Neural progenitor cell (in vitro differentiated cells): ENCODE measurements around the gene CIAPIN1. TPM values are rescaled to one million over a fixed set of nuclear protein-coding genes. Genes with fewer than 3 reads are reported as not detected.

Experiments used
- DNase-seq: peaks from one replicate; pipeline ENCODE4 v3.0.0-alpha.2; 2016; ENCODE audit warnings: low spot score
- H2AFZ ChIP-seq: fragments of 200-600 bp; sonication (generic); replicated peaks from 2 replicates; pipeline ENCODE4 v1.6.1; 2016; ENCODE audit warnings: antibody characterized with exemption
- H3F3A ChIP-seq: fragments of 200-600 bp; sonication (generic); 2 replicates; pipeline ENCODE4 v1.6.1; 2016; ENCODE audit warnings: antibody characterized with exemption, low read depth
- H3K27ac ChIP-seq: fragments of 200-600 bp; sonication (generic); 2 replicates; pipeline ENCODE4 v1.5.1; 2016; ENCODE audit warnings: mild to moderate bottlenecking
- H3K27me3 ChIP-seq: fragments of 200-600 bp; sonication (generic); 2 replicates; pipeline ENCODE4 v1.6.1; 2016; ENCODE audit warnings: mild to moderate bottlenecking, moderate library complexity
- H3K36me3 ChIP-seq: fragments of 200-600 bp; sonication (generic); 2 replicates; pipeline ENCODE4 v1.5.1; 2016
- H3K4me1 ChIP-seq: fragments of 200-600 bp; sonication (generic); 2 replicates; pipeline ENCODE4 v1.6.1; 2016; ENCODE audit warnings: mixed run types
- H3K4me2 ChIP-seq: fragments of 200-600 bp; sonication (generic); 2 replicates; pipeline ENCODE4 v1.6.1; 2016
- H3K4me3 ChIP-seq: fragments of 200-600 bp; sonication (generic); 2 replicates; pipeline ENCODE4 v1.5.1; 2016
- H3K79me2 ChIP-seq: fragments of 200-600 bp; sonication (generic); 2 replicates; pipeline ENCODE4 v1.6.1; 2016; ENCODE audit warnings: low read depth
- H3K9ac ChIP-seq: fragments of 200-600 bp; sonication (generic); 2 replicates; pipeline ENCODE4 v1.6.1; 2016
- H3K9me3 ChIP-seq: fragments of 200-600 bp; sonication (generic); 2 replicates; pipeline ENCODE4 v1.5.1; 2016; ENCODE audit warnings: low read depth
- H4K20me1 ChIP-seq: fragments of 200-600 bp; sonication (generic); 2 replicates; pipeline ENCODE4 v1.6.1; 2016; ENCODE audit warnings: low read depth
- H3K27ac Mint-ChIP-seq: 3 replicates; pipeline ENCODE4 v1.8.0; 2021; ENCODE audit warnings: mixed read lengths
- H3K27me3 Mint-ChIP-seq: 2 replicates; pipeline ENCODE4 v1.8.0; 2022; ENCODE audit warnings: low read depth, mild to moderate bottlenecking, inconsistent platforms, moderate library complexity, mixed read lengths; ENCODE audit not compliant: insufficient read depth
- H3K36me3 Mint-ChIP-seq: 3 replicates; pipeline ENCODE4 v1.8.0; 2021; ENCODE audit warnings: mixed read lengths
- H3K4me1 Mint-ChIP-seq: 3 replicates; pipeline ENCODE4 v1.8.0; 2021; ENCODE audit warnings: mixed read lengths
- H3K4me3 Mint-ChIP-seq: 3 replicates; pipeline ENCODE4 v1.8.0; 2021; ENCODE audit warnings: mild to moderate bottlenecking, moderate library complexity, mixed read lengths
- H3K9me3 Mint-ChIP-seq: 3 replicates; pipeline ENCODE4 v1.8.0; 2020; ENCODE audit warnings: mixed read lengths
- EZH2 ChIP-seq: fragments of 200-600 bp; sonication (generic); IDR thresholded peaks from 2 replicates; pipeline ENCODE4 v1.6.1; 2017; ENCODE audit warnings: antibody characterized with exemption, mild to moderate bottlenecking, moderate library complexity
- EZH2phosphoT487 ChIP-seq: fragments of 200-600 bp; sonication (generic); IDR thresholded peaks from 2 replicates; pipeline ENCODE4 v1.6.1; 2017; ENCODE audit warnings: antibody characterized with exemption
- total RNA-seq: library from RNA; depleted of rRNA; stranded (reverse); fragments of >200 nt; gene quantifications from 2 replicates; pipeline ENCODE4 v1.2.3, GENCODE V29; 2015; ENCODE audit warnings: low replicate concordance
- TF ChIP-seq, protein P1 (sequence below): fragments of 200-600 bp; sonication (generic); IDR thresholded peaks from 2 replicates; pipeline ENCODE4 v1.5.1; 2017; ENCODE audit warnings: antibody characterized with exemption, mild to moderate bottlenecking

Gene CIAPIN1
- total RNA-seq, 1 donor from 2014 or later: 89.2 TPM

DNA sequence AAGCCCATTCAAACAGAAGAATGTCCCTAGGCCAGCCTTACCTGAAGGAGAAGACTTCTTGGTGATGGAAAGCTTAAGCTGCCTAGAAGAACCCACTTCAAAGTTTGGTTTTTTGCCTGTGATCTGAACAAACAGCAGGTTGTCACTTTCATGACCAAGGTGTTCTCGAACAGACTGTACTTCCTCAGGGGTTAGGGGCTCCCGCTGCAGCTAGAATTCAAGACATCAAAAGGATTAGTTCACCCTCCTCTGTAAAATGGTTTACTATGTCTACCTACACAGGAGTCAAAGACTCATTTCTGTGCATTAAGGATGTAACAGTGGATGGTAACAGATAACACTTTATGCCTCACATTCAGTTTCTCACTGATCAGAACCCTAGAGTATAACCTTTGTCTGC is 13.2 kb downstream of the CIAPIN1 start:
- TF ChIP-seq EZH2phosphoT487 (no peak), EZH2 (no peak)
- TF ChIP-seq, protein P1, sequence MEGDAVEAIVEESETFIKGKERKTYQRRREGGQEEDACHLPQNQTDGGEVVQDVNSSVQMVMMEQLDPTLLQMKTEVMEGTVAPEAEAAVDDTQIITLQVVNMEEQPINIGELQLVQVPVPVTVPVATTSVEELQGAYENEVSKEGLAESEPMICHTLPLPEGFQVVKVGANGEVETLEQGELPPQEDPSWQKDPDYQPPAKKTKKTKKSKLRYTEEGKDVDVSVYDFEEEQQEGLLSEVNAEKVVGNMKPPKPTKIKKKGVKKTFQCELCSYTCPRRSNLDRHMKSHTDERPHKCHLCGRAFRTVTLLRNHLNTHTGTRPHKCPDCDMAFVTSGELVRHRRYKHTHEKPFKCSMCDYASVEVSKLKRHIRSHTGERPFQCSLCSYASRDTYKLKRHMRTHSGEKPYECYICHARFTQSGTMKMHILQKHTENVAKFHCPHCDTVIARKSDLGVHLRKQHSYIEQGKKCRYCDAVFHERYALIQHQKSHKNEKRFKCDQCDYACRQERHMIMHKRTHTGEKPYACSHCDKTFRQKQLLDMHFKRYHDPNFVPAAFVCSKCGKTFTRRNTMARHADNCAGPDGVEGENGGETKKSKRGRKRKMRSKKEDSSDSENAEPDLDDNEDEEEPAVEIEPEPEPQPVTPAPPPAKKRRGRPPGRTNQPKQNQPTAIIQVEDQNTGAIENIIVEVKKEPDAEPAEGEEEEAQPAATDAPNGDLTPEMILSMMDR: no peak
- H4K20me1 ChIP-seq: no peaks in the 10 kb centered on the region
- H3K79me2 ChIP-seq: no peaks in the 10 kb centered on the region
- H3K36me3 ChIP-seq: peaks cover 19% of the 10 kb centered on the region
- H3K4me3 Mint-ChIP-seq: no peak overlapping the region
- H3K4me3 ChIP-seq: no peak overlapping the region
- H3K4me1 ChIP-seq: no peaks in the 10 kb centered on the region
- no peak overlapping the region for H3K27ac Mint-ChIP-seq
- H3K27me3 Mint-ChIP-seq: no peaks in the 10 kb centered on the region
- H3K27ac ChIP-seq: no peak overlapping the region
- H2AFZ ChIP-seq: no peak overlapping the region
- peaks cover 29% of the 10 kb centered on the region for H3K36me3 Mint-ChIP-seq
- no peak overlapping the region for H3K9ac ChIP-seq
- no peaks in the 10 kb centered on the region for H3K9me3 ChIP-seq
- no peaks in the 10 kb centered on the region for H3K4me1 Mint-ChIP-seq
- no peak for DNase-seq
- H3K4me2 ChIP-seq: no peak overlapping the region
- H3K9me3 Mint-ChIP-seq: no peaks in the 10 kb centered on the region
- H3K27me3 ChIP-seq: no peaks in the 10 kb centered on the region
- H3F3A ChIP-seq: no peaks in the 10 kb centered on the region

DNA sequence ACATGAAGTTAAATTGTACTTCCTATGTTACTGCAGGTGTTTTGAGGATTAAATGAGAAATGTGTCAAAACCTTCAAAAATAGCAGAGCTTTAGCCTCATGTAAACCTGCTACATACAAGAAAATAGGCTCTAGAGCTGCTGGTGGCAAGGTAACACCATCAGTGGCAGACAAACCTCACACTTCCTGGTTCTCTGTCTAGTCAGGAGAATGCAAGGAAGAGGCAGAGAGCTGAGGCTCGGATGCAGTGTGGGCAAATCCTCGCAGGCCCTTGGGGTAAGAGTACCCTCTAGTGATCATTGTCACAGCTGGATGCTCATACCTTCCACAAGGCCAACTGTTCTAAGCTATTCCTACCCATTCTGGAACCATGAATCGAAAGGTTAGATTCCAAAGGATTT is 14.2 kb downstream of the CIAPIN1 start:
- H3K9me3 ChIP-seq: no peaks in the 10 kb centered on the region
- Mint-ChIP-seq H3K36me3 (peaks cover 32% of the 10 kb centered on the region), H3K4me1 (no peaks in the 10 kb centered on the region), H3K27me3 (no peaks in the 10 kb centered on the region), H3K27ac (no peak overlapping the region), H3K9me3 (no peaks in the 10 kb centered on the region), H3K4me3 (no peak overlapping the region)
- peaks cover 5% of the 10 kb centered on the region for H3K4me1 ChIP-seq
- H3K9ac ChIP-seq: no peak overlapping the region
- TF ChIP-seq EZH2phosphoT487 (no peak), EZH2 (no peak)
- TF ChIP-seq, protein P1: no peak
- no peak overlapping the region for H3K27ac ChIP-seq
- H2AFZ ChIP-seq: no peak overlapping the region
- no peaks in the 10 kb centered on the region for H3K79me2 ChIP-seq
- no peak for DNase-seq
- H3K27me3 ChIP-seq: no peaks in the 10 kb centered on the region
- no peak overlapping the region for H3K4me3 ChIP-seq
- peaks cover 4% of the 10 kb centered on the region for H4K20me1 ChIP-seq
- peaks cover 3% of the 10 kb centered on the region for H3F3A ChIP-seq
- no peak overlapping the region for H3K4me2 ChIP-seq
- H3K36me3 ChIP-seq: peaks cover 19% of the 10 kb centered on the region

DNA sequence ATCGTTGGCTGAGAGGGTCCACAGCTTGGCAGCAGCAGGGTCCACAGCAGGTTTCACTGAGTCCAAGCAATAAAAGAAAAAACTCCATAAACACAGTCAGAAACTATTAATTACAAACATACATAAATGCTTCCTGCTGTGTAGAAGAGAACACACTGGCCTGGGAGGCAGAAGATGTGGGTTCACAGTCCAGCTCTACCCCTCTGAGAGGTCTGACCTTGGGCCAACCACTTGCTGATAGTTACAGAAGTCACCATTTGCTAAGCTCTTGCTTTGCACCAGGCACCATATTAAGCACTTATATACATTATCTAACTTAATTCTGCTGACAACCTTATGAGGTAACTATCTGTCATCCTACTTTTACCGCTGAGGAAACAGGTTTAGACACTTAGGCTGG is 14.7 kb downstream of the CIAPIN1 start:
- Mint-ChIP-seq H3K27me3 (no peaks in the 10 kb centered on the region), H3K4me3 (no peak overlapping the region), H3K4me1 (no peaks in the 10 kb centered on the region), H3K36me3 (peaks cover 37% of the 10 kb centered on the region), H3K27ac (no peak overlapping the region), H3K9me3 (no peaks in the 10 kb centered on the region)
- H3K79me2 ChIP-seq: no peaks in the 10 kb centered on the region
- no peaks in the 10 kb centered on the region for H3K27me3 ChIP-seq
- no peak overlapping the region for H3K9ac ChIP-seq
- no peak overlapping the region for H2AFZ ChIP-seq
- peaks cover 10% of the 10 kb centered on the region for H3K4me1 ChIP-seq
- TF ChIP-seq, protein P1: no peak
- no peak for TF ChIP-seq EZH2phosphoT487
- TF ChIP-seq EZH2: no peak
- H3K36me3 ChIP-seq: peaks cover 19% of the 10 kb centered on the region
- no peak for DNase-seq
- H3F3A ChIP-seq: peaks cover 8% of the 10 kb centered on the region
- no peak overlapping the region for H3K4me2 ChIP-seq
- peaks cover 6% of the 10 kb centered on the region for H4K20me1 ChIP-seq
- H3K9me3 ChIP-seq: no peaks in the 10 kb centered on the region
- no peak overlapping the region for H3K27ac ChIP-seq
- H3K4me3 ChIP-seq: no peak overlapping the region
